SU-DHL-6 (cell line): ENCODE results near the gene NUP62.

Source experiments
- CTCF ChIP-seq: fragments of 200-600 bp; sonication (generic); IDR thresholded peaks from one replicate; pipeline ENCODE4 v1.5.1; 2017; ENCODE audit warnings: antibody characterized with exemption, mild to moderate bottlenecking, low read length, moderate library complexity; ENCODE audit not compliant: insufficient read depth, poor library complexity, severe bottlenecking
- EZH2phosphoT487 ChIP-seq: fragments of 200-600 bp; sonication (generic), shearing (Covaris generic); conservative IDR thresholded peaks from 2 replicates; pipeline ENCODE4 v1.6.1; 2018; ENCODE audit warnings: mild to moderate bottlenecking, antibody characterized with exemption, low read length, moderate library complexity, mixed read lengths

- TF ChIP-seq CTCF (no peak), EZH2phosphoT487 (no peak)
Observed at GRCh38 chr19:49861107-49861506, 68.2 kb downstream of the NUP62 start.
